ENCODE data around the gene MINDY4B.

Gene MINDY4B

GRCh38 chr3:150887031-150887430 is 18.2 kb downstream of the MINDY4B start:
- no peak for TF ChIP-seq SALL2 (tag by site-specific recombination; IDR thresholded peaks at IDR 0.05; ENCODE audit: borderline replicate concordance)
- TF ChIP-seq ZFP37 (tag by site-specific recombination; IDR thresholded peaks at IDR 0.05) = no peak
- no peak for TF ChIP-seq ZNF138 (tag by site-specific recombination; IDR thresholded peaks at IDR 0.05; ENCODE audit: borderline replicate concordance)
- no peak for TF ChIP-seq ZEB2 (tag by site-specific recombination; IDR thresholded peaks at IDR 0.05)
- no peak for TF ChIP-seq SETDB1 (IDR thresholded peaks at IDR 0.05; ENCODE audit: insufficient read length, low read length)
- no peak for TF ChIP-seq ZNF155 (tag by site-specific recombination; IDR thresholded peaks at IDR 0.05)
- TF ChIP-seq ZBTB21 (tag by site-specific recombination; IDR thresholded peaks at IDR 0.05) = no peak
- no peak for TF ChIP-seq ZNF449 (tag by site-specific recombination; IDR thresholded peaks at IDR 0.05)
- CTCF ChIA-PET = no interaction called here
- Histone ChIP-seq H3K36me3 (ENCODE audit: control insufficient read depth in 2 of 2, insufficient read depth in 1 of 2, low read length in 2 of 2) (no peaks in the 10 kb centered on the region), H3K9me3 (ENCODE audit: control insufficient read depth, insufficient read depth, low read depth, low read length) (no peaks in the 10 kb centered on the region), H3K4me3 (ENCODE audit: low read depth, low read length) (no peak overlapping the region), H3K27ac (ENCODE audit: extremely low read depth, low read depth, low read length) (no peak overlapping the region), H3K4me1 (ENCODE audit: control insufficient read depth, insufficient read depth, low read length) (no peaks in the 10 kb centered on the region)
- POLR2A ChIA-PET = no interaction called here

GRCh38 chr3:150885535-150885934 is 19.7 kb downstream of the MINDY4B start:
- Histone ChIP-seq H3K4me3 (ENCODE audit: low read depth, low read length) (no peak overlapping the region), H3K4me1 (ENCODE audit: control insufficient read depth, insufficient read depth, low read length) (no peaks in the 10 kb centered on the region), H3K9me3 (ENCODE audit: control insufficient read depth, insufficient read depth, low read depth, low read length) (no peaks in the 10 kb centered on the region), H3K36me3 (ENCODE audit: control insufficient read depth in 2 of 2, insufficient read depth in 1 of 2, low read length in 2 of 2) (no peaks in the 10 kb centered on the region), H3K27ac (ENCODE audit: extremely low read depth, low read depth, low read length) (no peak overlapping the region)
- ChIA-PET POLR2A (no interaction called here), CTCF (interaction anchor here (1.7 kb wide), 1 partner anchor 260 kb away, joined by 3 read pairs; no protein-coding TSS in a partner anchor)
- TF ChIP-seq ZFP69B (tag by site-specific recombination; IDR thresholded peaks at IDR 0.05) = no peak
- no peak for TF ChIP-seq ZNF449 (tag by site-specific recombination; IDR thresholded peaks at IDR 0.05)
- TF ChIP-seq ZNF561 (tag by site-specific recombination; IDR thresholded peaks at IDR 0.05; ENCODE audit: borderline replicate concordance) = no peak
- TF ChIP-seq ZNF37A (tag by site-specific recombination; IDR thresholded peaks at IDR 0.05) = no peak
- no peak for TF ChIP-seq PATZ1 (tag by site-specific recombination; IDR thresholded peaks at IDR 0.05)
- no peak for TF ChIP-seq ZNF239 (tag by site-specific recombination; IDR thresholded peaks at IDR 0.05)
- TF ChIP-seq ZNF660 (tag by site-specific recombination; IDR thresholded peaks at IDR 0.05) = no peak
- TF ChIP-seq ZNF366 (tag by site-specific recombination; conservative IDR thresholded peaks at IDR 0.05) = no peak
- TF ChIP-seq ZNF555 (tag by site-specific recombination; conservative IDR thresholded peaks at IDR 0.05) = no peak
- no peak for TF ChIP-seq ZNF214 (tag by site-specific recombination; IDR thresholded peaks at IDR 0.05; ENCODE audit: borderline replicate concordance)
- TF ChIP-seq ZNF843 (tag by site-specific recombination; IDR thresholded peaks at IDR 0.05) = no peak
- no peak for TF ChIP-seq ZNF596 (tag by site-specific recombination; IDR thresholded peaks at IDR 0.05)
- no peak for TF ChIP-seq HOXA7 (CRISPR knock-in tag; IDR thresholded peaks at IDR 0.05; ENCODE audit: borderline replicate concordance)
- TF ChIP-seq ZFHX2 (tag by site-specific recombination; conservative IDR thresholded peaks at IDR 0.05) = no peak
- TF ChIP-seq ZNF560 (tag by site-specific recombination; IDR thresholded peaks at IDR 0.05; ENCODE audit: borderline replicate concordance) = no peak
- TF ChIP-seq HOXD13 (CRISPR knock-in tag; IDR thresholded peaks at IDR 0.05; ENCODE audit: borderline replicate concordance) = no peak
